Measurements from ENCODE around the gene UHRF1. TPM values are rescaled to one million over a fixed set of nuclear protein-coding genes. Genes with fewer than 3 reads are reported as not detected.

The UHRF1 gene
- total and polyA plus RNA-seq, 2 of the 13 experiments (the other 11 are each of a cell fraction or from before 2014, with no cell fraction given): 6.8 to 78.4 TPM

DNA sequence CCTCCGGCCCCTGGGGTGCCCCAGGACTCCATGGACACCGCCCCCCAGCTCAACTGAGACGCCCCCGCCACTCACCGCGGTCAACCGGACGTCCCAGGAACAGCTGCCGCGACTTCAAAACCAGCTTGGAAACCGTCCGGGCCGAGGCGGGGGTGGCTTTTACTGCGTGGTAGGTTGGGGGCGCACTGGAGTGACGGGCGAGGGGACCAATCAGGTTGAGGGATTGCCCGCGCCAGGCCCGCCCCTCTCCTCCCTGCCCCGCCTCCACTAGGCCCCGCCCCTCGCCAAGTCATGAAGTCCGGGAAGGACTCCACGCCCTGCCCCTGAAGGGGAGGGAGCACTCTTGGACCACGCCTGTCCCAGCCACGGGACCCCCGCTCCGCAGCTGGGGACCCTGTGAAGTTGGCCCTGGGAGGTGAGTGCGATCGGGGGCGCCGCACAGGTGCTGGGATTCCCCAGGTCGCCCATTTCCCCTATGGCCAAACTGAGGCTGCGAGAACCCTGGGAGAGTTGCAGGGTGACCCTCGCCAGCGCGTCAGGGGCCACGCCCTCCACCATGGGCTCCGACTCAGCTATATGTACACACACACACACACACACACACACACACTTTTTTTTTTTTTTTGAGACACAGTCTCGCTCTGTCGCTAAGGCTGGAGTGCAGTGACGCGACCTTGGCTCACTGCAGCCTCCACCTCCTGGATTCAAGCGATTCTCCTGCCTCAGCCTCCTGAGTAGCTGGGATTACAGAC is 41.6 kb upstream of the UHRF1 start, which contains the start of gene PLIN3 (continued):
- TF ChIP-seq ZNF883 (CRISPR knock-in tag; IDR thresholded peaks at IDR 0.05; ENCODE audit: not compliant biosample characterization): peak; percentile 52
- TF ChIP-seq BHLHE40 (IDR thresholded peaks at IDR 0.05; ENCODE audit: low read length): no peak
- no peak for TF ChIP-seq DPF2 (CRISPR knock-in tag; IDR thresholded peaks at IDR 0.05; ENCODE audit: borderline replicate concordance, low read depth)
- peak; percentile 37; the same call in 1 of the 2 replicates for TF ChIP-seq ZNF292 (CRISPR knock-in tag; IDR thresholded peaks at IDR 0.05; ENCODE audit: borderline replicate concordance, low read depth)
- TF ChIP-seq NR1H2 (CRISPR knock-in tag; IDR thresholded peaks at IDR 0.05; ENCODE audit: borderline replicate concordance, low read depth): no peak
- TF ChIP-seq FOXA3 (CRISPR knock-in tag; IDR thresholded peaks at IDR 0.05): peak; percentile 58
- TF ChIP-seq PHF21A (CRISPR knock-in tag; IDR thresholded peaks at IDR 0.05): peak; percentile 67
- TF ChIP-seq MAF1 (CRISPR knock-in tag; IDR thresholded peaks at IDR 0.05; ENCODE audit: borderline replicate concordance): no peak
- TF ChIP-seq SRSF4 (IDR thresholded peaks at IDR 0.05; ENCODE audit: low read depth, low read length, poor library complexity, severe bottlenecking): no peak
- TF ChIP-seq, protein P1, sequence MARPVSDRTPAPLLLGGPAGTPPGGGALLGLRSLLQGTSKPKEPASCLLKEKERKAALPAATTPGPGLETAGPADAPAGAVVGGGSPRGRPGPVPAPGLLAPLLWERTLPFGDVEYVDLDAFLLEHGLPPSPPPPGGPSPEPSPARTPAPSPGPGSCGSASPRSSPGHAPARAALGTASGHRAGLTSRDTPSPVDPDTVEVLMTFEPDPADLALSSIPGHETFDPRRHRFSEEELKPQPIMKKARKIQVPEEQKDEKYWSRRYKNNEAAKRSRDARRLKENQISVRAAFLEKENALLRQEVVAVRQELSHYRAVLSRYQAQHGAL (CRISPR knock-in tag; IDR thresholded peaks at IDR 0.05; ENCODE audit: not compliant biosample characterization): no peak
- TF ChIP-seq ZNF318 (CRISPR knock-in tag; IDR thresholded peaks at IDR 0.05): no peak
- TF ChIP-seq CEBPZ (IDR thresholded peaks at IDR 0.05; ENCODE audit: low read length): no peak
